NCI-H82 treated with DMSO at 0.1 percent for 48 hours (cell line): ENCODE measurements around the gene CYB5A.

Experiments used
- DNase-seq: peaks from one replicate; lab custom pipeline; 2025; ENCODE audit not compliant: unreplicated experiment; lab: John Stamatoyannopoulos, UW

CYB5A gene

DNA sequence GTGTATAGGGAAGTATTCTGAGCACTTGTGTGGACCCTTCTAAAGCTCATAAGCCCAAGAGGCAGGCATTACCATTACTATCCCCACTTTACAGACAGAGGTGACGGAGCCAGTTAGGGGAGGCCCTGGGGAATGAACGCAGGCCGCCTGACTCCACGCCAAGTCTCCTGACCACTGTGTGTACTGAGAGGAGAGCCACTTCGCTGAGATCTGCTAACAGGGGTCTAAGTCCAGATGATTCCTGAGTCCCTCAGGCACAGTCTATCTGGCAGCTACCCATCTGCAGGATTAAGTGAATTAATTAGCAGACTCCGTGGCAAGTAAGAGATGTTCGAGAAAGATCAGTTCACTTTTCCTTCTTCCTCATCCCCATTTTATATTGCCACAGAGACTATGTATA lies 13.7 kb downstream of the CYB5A start:
- DNase-seq: no peak

DNA sequence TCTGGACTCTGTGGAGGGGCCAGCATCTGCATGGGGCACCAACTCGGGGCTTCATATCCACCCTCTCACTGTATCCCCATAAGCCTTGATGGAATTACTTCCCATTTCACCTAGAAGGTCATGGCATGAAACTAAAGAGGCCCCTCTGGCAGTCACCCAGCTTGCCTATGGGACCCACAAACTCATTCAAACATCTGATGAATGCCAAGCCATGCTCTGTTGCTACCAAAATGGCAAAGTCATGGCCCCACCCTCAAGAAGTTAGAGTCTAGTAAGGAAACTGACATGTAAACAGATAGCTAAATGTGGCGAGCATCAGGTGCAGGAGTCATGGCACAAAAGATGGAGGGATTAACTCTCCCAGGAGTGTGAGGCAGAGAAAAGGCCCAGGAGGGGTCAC lies 14.5 kb downstream of the CYB5A start:
- DNase-seq: no peak

DNA sequence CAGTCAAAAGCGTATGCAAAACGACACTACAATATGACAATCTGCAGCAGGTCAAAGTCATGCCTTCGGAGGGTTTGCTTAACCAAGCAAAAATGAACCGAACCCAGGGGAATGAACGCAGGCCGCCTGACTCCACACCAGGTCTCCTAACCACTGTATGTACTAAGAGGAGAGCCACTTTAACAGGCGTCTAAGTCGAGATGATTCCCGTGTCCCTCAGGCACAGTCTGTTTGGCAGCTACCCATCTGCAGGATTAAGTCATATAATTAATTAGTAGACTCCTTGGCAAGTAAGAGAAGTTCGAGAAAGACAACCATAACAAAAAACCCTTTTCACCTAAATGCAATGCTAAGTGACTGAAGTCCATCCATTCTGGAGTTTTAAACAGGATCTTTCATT lies 15.2 kb downstream of the CYB5A start:
- peak; percentile 3 for DNase-seq

DNA sequence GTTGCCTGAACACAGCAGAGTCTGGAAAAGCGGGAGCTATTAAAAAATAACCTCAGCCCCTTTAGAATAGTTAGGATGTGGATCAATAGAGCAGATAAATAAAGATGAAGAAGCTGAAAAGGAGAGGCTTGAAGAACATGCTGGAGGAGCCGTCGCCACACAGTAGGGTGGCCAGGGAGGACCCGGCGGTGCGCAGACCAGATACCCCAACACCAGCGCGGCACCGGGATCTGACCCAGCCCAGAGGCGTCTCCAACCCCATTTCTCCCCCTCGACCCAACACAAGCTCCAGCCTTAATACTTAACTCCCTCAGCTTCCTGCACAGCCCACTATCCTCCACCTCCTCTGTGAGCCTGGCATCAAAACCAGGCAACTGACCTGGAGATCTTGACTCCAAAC lies 16.0 kb downstream of the CYB5A start:
- DNase-seq: no peak

DNA sequence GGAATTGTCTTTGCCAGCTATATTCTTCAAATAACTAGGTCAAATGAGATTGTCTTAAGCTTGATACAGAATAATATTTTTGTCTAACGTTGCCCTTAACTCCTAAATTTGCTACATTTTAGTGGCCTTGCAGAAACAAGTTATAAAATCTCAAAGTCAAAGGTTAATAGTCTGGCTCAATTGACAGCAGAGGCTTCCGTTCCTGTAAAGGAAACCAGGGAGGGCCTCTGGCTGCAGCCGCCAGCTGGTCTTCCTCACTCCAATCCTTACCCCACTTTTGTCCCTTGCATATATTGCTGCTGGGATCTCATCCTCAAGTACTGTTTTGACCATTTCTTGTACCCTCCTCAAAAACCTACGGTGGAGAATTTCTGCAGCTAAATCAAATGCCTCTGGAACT lies 17.1 kb downstream of the CYB5A start:
- no peak for DNase-seq

DNA sequence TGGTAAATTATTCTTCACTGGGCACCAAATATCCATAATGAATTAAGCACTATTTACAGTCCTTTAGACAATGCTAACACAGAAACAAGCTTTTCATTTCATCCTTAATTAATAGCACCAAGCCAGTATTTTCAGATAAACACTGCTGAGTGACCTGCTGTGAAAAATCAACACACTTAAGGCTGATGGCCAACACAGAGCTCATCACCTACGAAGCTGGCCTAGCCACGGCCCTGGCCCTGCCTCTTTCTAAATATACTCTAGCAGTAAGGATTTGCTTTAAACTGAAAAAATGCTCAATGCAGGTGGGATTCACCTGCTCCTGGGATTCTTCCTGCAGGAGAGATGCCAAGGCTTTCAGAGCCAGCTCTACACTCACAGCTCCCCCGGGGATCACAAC lies 18.4 kb downstream of the CYB5A start:
- DNase-seq: no peak

DNA sequence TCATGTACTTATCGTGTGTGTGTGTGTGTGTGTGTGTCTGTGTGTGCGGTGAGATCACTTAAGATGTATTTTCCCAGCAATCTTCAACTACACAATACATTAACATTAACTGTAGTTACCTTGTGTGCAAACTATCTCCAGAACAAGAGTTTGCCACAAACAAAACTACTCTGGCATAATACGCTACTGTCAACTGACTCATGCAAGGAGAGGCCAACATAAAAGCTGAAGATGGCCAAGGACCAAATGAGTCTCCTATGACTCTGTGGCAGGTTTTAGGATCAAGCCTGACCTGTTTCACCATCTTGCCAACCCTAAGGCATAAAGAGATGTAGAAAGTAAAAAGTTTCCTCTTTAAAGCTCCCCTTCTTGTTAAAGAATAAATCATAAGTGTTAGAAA lies 20.1 kb downstream of the CYB5A start:
- no peak for DNase-seq

DNA sequence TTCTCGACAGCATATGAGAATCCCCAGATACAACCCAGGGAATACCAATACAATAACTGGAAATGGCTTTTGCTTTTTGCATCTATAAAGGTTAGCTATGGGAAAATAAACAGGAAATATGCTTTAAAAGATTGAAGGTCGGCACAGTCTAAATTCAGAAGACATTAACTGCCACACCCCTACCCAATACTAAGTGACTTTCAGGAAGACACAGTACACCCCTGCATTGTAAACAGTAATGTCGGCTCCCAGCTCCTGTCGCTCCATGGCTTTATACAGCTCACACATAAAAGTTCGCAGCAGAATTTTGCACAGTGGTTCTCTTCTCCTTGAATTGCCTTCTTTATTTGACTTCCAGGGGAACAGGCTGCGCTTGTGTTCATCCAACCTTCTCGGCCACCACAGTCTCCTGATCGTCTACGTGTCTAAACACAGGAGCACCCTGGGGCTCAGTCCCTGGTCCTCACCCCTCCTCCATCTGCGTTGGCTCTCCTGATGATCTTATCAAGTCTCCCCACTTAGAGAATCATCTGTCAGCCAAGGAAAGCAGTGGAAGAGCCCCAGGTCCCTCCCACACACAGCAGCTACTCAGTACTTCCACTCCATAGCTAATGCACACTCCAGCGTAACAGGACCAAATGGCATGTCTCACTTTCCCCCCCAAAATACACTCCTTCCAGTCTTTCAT lies 22.7 kb downstream of the CYB5A start:
- no peak for DNase-seq

DNA sequence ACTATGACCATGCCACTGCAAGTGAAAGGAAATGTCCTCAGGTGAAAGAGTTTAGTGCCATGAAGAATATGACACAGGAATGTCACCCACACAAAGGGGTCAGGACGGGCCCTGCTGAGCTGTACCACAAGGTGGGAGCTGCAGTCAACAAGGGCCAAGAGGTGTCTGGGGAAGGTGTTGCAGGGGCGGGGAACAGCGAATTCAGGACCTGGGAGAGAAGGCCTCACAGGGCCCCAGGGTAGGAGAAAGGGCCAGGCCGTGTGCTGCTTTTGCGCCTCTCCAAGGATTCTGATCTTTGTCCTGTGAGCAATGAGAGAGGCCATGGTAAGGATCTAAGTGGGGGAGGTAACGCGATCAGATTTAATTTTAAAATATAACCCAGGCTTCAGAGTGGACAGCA lies 23.6 kb downstream of the CYB5A start:
- DNase-seq: no peak

DNA sequence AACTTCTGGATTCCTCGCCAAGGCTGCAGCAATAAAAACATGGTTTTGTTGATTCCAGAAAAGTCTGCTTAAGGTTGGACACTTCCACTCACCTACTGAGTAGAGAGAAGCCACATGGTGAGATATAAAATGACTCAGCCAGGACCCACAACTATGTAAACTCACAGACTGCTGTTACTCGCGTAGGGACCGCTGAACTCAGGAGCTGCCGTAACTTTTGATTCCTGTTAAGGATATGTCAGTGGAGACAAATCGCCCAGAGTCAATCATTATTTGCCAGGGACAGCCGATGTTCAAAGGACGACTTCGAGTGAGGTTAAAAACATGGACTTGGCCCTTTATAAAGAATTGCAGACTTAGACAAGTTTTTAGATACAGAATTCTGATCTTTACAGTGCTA lies 25.6 kb downstream of the CYB5A start:
- DNase-seq: no peak

DNA sequence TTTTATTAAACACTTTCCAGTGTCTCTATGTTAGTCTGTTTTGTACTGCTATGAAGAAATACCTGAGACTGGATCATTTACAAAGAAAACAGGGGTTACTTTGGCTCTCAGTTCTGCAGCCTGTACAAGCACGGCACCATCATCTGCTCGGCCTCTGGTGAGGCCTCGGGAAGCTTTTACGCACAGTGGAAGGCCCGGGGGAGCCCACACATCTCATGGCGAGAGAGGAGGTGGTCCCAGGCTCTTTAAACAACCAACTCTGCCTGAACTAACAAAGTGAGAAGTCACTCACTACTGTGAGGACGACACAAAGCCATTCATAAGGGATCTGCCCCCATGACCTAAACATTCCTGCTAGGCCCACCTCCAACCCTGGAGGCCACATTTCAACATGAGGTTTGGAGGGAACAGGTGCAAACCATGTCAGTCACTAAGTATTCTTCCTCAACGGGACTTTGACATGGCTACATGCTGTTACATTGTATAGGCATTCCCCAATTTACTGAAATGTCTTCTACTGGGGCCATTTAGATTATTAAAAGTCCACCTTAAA lies 26.1 kb downstream of the CYB5A start:
- no peak for DNase-seq

DNA sequence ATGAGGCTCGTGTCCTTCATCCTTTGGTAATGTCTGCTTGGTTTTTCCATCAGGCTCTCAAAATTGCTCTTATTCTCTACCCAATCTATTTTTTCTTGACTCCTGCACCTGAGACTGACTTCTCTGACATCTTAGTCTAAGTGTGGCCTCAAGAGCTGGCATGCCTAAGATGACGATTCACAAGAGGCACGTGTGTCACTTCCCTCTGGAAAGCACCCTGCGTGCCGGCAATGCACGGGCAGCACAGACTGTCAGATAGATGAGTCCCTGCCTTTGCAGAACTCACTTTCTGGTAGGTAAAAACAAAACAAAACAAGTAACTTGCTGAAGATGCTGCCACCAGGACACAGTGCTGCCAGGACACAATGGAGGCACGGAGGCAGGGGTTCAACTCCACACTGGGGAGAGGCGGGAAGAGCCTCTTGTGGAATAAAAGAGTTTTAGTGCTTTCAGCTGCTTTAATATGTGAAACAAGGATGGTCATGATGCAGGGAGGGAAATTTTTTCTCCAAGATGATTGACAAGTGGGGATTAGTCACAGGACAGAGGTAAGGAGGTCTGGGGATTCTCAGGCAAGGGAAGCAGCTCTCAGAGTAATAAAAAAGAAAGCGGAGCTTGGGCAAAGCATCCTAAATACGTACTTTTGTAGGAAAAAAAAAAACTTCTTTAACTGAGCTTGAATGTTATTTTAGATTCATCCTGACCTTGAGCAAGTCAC lies 27.3 kb downstream of the CYB5A start:
- no peak for DNase-seq

DNA sequence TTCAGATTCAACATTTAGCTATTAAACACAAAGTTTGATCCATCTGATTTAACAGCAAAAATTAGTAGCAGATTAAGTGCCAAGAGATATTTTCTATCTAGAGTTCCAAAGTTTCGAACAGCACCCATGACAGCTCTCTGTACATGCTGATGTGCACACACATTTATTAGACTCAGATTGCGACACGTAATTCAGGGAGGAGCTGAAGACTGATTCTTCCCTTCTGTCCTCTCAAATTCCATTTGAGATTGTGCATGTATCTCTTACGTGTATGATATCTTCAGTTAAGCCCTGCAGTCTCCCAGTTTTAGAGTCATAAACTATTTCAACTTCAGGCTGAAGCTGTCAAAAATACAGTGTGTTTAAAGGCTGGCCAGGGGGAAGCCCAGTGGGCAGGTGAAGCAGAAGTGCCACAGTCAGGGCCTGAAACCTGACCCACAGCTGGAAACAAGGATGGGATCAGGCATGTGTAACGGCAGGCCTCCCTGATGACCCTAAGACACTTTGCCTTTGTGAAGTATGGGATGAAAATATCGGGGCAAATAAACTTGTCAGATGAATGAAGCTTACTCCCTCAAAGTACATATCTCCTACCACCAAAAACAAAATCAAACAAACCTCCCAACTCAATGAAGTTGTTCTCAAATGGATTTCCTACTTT lies 30.6 kb downstream of the CYB5A start:
- DNase-seq: no peak

DNA sequence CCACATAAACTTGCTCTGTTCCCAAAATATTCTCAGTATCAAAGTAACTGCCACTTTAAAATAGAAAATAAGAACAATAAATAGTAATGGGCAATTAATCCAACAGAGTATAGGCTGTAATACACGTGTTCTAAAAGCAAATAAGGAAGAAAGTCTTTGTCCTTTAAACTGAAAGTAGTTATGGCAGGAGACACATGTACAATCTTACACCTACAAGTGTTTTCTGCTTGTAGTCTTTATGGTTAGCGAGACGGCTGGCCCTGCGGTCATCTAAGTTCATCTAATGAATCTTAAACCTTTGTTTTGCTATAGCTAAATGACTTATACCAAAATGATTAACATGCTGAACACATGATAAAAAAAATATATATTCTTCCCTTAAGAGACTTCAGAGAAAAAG lies 32.4 kb downstream of the CYB5A start:
- DNase-seq: no peak

DNA sequence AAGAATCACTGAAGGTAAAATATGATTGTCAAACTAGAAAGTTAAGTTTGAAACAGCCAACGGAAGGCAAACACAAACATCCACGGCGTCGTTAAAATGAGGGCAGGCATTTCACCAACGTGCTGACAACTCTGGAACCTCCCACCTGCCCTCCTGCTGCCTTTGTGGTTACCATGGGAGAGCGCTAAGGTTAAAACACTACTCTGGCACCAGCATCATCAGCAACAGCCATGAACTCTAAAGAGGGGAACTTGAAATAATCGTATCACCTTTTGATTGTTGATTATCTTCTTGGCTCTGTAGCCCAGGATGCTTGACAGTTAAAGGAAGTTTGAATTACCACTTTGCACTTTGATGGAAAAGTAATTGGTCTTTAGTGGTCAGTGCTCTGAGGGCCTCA lies 34.7 kb downstream of the CYB5A start:
- no peak for DNase-seq

DNA sequence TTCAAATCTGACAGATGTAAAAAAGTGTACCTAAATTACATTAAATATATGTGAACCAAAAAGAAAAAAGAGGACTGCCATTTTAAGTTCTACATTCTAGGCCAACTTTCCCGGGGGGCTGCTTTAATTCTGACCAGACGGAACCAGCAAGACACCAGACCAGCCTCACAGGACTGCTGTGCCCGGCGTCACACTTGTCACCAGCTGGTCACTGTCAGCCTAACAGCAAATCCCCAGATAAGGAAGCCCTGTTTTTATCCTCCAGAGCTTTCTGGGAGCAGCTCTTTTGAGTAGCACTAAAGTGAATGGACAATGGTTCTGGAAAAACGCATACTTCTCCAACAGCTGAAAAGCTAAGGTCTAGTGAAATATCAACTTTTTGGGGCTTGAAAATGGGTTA lies 35.6 kb downstream of the CYB5A start:
- DNase-seq: peak; percentile 18

DNA sequence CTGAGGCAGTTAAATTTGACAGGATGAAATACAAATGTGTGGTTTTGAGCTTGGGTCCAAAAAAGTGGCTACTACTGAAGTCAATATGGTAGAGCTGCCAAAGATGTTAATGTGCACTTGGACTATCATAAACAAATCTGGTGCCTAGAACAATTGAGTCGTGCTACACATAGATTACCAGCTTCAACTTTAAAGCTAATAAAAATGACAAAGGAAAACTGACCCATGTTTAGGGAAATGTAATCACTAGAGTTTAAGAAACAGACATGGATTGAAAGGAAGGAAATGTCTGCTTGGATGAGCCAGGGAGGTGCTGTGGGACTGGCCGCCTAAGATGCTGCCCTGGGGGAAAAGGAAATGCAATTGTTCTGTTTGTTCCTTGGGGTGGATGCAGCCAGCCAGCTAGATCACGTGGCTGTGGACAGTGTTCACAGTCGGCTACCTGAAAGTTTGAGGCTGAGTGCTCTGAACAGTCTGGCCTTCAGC lies 36.6 kb downstream of the CYB5A start:
- no peak for DNase-seq

DNA sequence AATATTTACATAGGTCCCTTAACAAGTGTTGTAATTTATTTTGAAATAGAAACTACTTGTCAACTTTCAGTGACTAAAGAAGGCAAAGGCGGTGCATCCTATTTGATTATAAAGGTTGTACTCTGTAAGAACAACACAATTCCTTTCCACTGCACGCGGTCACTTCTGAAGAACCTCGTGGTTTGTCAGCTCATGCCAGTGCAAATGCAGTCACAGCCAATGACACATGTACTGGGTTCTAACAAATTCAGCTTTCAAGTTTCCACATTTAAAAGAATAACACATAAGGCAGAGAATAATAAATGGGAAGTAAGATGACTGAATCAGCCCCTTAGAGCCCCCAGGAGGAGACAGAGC lies 39.7 kb downstream of the CYB5A start:
- no peak for DNase-seq

DNA sequence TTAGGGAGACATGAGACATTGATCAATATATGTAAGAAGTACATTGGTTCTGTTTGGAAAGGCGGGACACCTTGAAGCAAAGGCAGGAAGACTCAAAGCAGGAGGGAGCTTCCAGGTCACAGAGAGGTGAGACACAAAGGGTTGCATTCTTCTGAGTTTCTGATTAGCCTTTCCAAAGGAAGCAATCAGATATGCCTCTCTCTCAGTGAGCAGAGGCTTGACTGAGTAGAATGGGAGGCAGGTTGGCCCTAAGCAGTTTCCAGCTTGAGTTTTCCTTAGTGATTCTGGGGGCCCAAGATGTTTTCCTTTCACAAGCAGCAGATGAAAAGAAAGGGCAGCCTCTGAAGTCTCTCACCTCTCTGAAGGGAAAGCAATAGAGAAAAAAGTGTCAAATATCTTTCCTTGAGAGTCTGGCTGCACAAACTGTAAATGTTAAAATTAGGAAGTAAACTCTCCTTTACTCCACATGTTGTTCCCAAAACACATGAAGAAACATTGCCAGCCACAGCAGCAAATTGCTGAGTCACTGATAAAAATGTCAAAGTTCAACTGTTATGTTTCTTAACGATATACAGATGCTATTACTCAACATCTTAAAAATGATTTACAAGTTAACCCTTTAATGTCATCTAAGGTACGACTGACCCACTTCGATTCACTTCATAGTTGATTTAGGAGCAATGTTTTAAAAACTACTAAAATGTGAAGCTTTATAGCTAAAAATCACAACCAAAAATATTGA lies 40.3 kb downstream of the CYB5A start:
- DNase-seq: no peak

DNA sequence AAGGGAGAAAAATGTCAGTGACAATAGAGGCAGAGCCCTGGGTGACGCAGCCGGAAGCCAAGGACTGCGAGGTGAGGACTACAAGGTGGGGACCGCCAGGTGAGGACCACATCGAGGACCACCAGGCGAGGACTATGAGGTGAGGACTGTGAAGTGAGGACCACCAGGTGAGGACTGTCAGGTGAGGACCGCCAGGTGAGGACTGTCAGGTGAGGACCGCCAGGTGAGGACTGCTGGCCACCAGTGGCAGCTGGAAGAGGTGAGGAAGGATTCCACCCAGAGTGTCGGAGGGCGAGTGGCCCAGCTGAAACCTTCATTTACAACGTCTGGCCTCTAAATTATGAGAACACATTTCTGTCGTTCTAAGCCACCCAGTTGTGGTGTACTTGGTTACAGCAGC lies 41.6 kb downstream of the CYB5A start:
- DNase-seq: no peak

DNA sequence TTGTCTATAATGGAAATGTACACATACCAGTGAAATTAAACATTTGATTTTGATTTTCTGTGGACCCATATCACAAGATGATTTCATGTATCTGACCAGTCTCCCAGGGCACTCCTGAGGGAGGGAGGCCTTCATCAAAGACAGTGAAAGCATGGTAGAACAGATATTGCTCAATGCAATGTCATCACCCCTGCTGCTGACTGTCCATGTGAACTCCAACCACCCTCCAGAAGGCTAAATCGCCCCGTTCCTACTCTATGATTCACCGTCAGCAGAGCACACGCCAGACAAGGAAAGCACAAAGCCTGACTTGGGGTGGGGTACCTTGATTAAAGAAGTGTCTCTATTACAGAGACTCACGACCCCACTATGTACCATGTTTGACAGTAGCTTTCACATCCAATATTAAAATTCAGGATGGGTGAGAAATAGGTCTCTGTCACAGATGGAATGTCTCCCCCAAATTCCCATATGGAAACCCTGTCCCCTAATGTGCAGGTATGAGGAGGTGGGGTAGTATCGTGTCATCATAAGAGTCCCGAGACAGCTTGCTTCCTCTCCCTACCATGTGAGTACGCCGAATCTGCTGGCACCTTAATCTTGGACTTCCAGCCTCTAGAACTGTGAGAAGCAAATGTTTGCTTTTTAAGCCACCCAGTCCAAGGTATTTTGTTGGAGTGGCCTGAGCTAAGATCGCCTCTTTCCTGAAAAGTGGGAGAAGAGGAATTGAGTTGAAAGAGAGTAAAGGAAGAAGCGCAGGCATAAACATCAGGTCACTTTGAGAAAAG lies 42.4 kb downstream of the CYB5A start:
- no peak for DNase-seq
